H9 (cell line): ENCODE measurements around the gene HOXD13. TPM values are rescaled to one million over a fixed set of nuclear protein-coding genes. Genes with fewer than 3 reads are reported as not detected.

Experiments
- DNase-seq: peaks from one replicate; pipeline ENCODE4 v3.0.0-alpha.2; 2017
- H2AFZ ChIP-seq: one replicate; pipeline ENCODE4 v1.6.1; 2013; ENCODE audit warnings: mild to moderate bottlenecking, low read length, control low read depth, moderate library complexity
- H2AK5ac ChIP-seq: 2 replicates; pipeline ENCODE4 v1.6.1; 2013; ENCODE audit warnings: low read length, control low read depth, mixed read lengths; ENCODE audit not compliant: insufficient read length
- H2BK120ac ChIP-seq: one replicate; pipeline ENCODE4 v1.6.1; 2013; ENCODE audit warnings: low read depth, mild to moderate bottlenecking, low read length, control low read depth, inconsistent platforms; ENCODE audit not compliant: poor library complexity, severe bottlenecking
- H2BK12ac ChIP-seq: 2 replicates; pipeline ENCODE4 v1.6.1; 2013; ENCODE audit warnings: low read length, control low read depth, mixed read lengths, low read depth; ENCODE audit not compliant: insufficient read length
- H2BK15ac ChIP-seq: 2 replicates; pipeline ENCODE4 v1.6.1; 2013; ENCODE audit warnings: low read depth, low read length, control low read depth
- H2BK20ac ChIP-seq: one replicate; pipeline ENCODE4 v1.6.1; 2013; ENCODE audit warnings: low read depth, mild to moderate bottlenecking, low read length, control low read depth, inconsistent platforms; ENCODE audit not compliant: poor library complexity, severe bottlenecking
- H2BK5ac ChIP-seq: 2 replicates; pipeline ENCODE4 v1.6.1; 2013; ENCODE audit warnings: low read length, control low read depth, mixed read lengths; ENCODE audit not compliant: insufficient read length
- H3K14ac ChIP-seq: 2 replicates; pipeline ENCODE4 v1.6.1; 2013; ENCODE audit warnings: low read length, control low read depth; ENCODE audit not compliant: insufficient read depth
- H3K18ac ChIP-seq: 2 replicates; pipeline ENCODE4 v1.6.1; 2013; ENCODE audit warnings: low read depth, mild to moderate bottlenecking, mixed read lengths, low read length, control low read depth; ENCODE audit not compliant: insufficient read length
- H3K23ac ChIP-seq: 2 replicates; pipeline ENCODE4 v1.6.1; 2013; ENCODE audit warnings: low read length, control low read depth, mixed read lengths, low read depth; ENCODE audit not compliant: insufficient read length
- H3K23me2 ChIP-seq: 2 replicates; pipeline ENCODE4 v1.6.1; 2013; ENCODE audit warnings: low read depth, mild to moderate bottlenecking, mixed read lengths, low read length, control low read depth; ENCODE audit not compliant: insufficient read length, poor library complexity, severe bottlenecking
- H3K27ac ChIP-seq: 2 replicates; pipeline ENCODE4 v1.5.1; 2013; ENCODE audit warnings: low read length, control low read depth, mixed read lengths, low read depth; ENCODE audit not compliant: insufficient read length
- H3K27me3 ChIP-seq: 2 replicates; pipeline ENCODE4 v1.6.1; 2013; ENCODE audit warnings: low read length, control low read depth, inconsistent platforms; ENCODE audit not compliant: insufficient read depth
- H3K4ac ChIP-seq: 2 replicates; pipeline ENCODE4 v1.6.1; 2013; ENCODE audit warnings: low read depth, mild to moderate bottlenecking, control low read depth, inconsistent platforms, low read length, moderate library complexity
- H3K4me1 ChIP-seq: 2 replicates; pipeline ENCODE4 v1.6.1; 2013; ENCODE audit warnings: low read length, control low read depth, inconsistent platforms; ENCODE audit not compliant: insufficient read depth
- H3K4me2 ChIP-seq: 2 replicates; pipeline ENCODE4 v1.6.1; 2013; ENCODE audit warnings: low read length, control low read depth, mixed read lengths; ENCODE audit not compliant: insufficient read length, insufficient read depth
- H3K56ac ChIP-seq: 2 replicates; pipeline ENCODE4 v1.6.1; 2013; ENCODE audit warnings: low read depth, mild to moderate bottlenecking, mixed read lengths, low read length, control low read depth; ENCODE audit not compliant: insufficient read length
- H3K79me1 ChIP-seq: 2 replicates; pipeline ENCODE4 v1.6.1; 2013; ENCODE audit warnings: low read depth, mild to moderate bottlenecking, moderate library complexity, low read length, control low read depth, inconsistent platforms; ENCODE audit not compliant: insufficient read depth, poor library complexity, severe bottlenecking
- H3K79me2 ChIP-seq: 2 replicates; pipeline ENCODE4 v1.6.1; 2013; ENCODE audit warnings: low read length, control low read depth, inconsistent platforms; ENCODE audit not compliant: insufficient read depth
- H3K9ac ChIP-seq: 2 replicates; pipeline ENCODE4 v1.6.1; 2013; ENCODE audit warnings: low read length, control low read depth, mixed read lengths; ENCODE audit not compliant: insufficient read length; ENCODE audit errors: extremely low read depth
- H3K9me3 ChIP-seq: one replicate; pipeline ENCODE4 v1.6.1; 2013; ENCODE audit warnings: low read depth, low read length, inconsistent platforms; ENCODE audit not compliant: control insufficient read depth
- H3T11ph ChIP-seq: one replicate; pipeline ENCODE4 v1.6.1; 2013; ENCODE audit warnings: mild to moderate bottlenecking, low read length, control low read depth, inconsistent platforms
- H4K20me1 ChIP-seq: one replicate; pipeline ENCODE4 v1.6.1; 2013; ENCODE audit not compliant: control insufficient read depth, insufficient read length, insufficient read depth
- H4K5ac ChIP-seq: 2 replicates; pipeline ENCODE4 v1.6.1; 2013; ENCODE audit warnings: low read depth, mild to moderate bottlenecking, mixed read lengths, low read length, control low read depth; ENCODE audit not compliant: insufficient read length
- H4K8ac ChIP-seq: replicated peaks from 2 replicates; pipeline ENCODE4 v1.6.1; 2013; ENCODE audit warnings: low read length, control low read depth, mixed read lengths, low read depth; ENCODE audit not compliant: insufficient read length
- H4K91ac ChIP-seq: 2 replicates; pipeline ENCODE4 v1.6.1; 2013; ENCODE audit warnings: low read depth, mild to moderate bottlenecking, moderate library complexity, mixed read lengths, low read length, control low read depth; ENCODE audit not compliant: insufficient read length
- H3K27ac Mint-ChIP-seq, 3 experiments: 2 replicates in 2 of 3; 3 replicates in 1 of 3; pipeline ENCODE4 v1.8.0; 2020 to 2021; ENCODE audit warnings: mixed read lengths in 3 of 3, mild to moderate bottlenecking in 1 of 3, moderate library complexity in 1 of 3
- H3K27me3 Mint-ChIP-seq: 2 replicates; pipeline ENCODE4 v1.8.0; 2021; ENCODE audit warnings: low read depth, mild to moderate bottlenecking, moderate library complexity, mixed read lengths
- H3K36me3 Mint-ChIP-seq, 3 experiments: 2 replicates in 2 of 3; 3 replicates in 1 of 3; pipeline ENCODE4 v1.8.0; 2020 to 2021; ENCODE audit warnings: low read depth in 3 of 3, mixed read lengths in 3 of 3; ENCODE audit not compliant: insufficient read depth in 1 of 3
- H3K4me1 Mint-ChIP-seq, 2 experiments: 2 replicates each; pipeline ENCODE4 v1.8.0; 2020; ENCODE audit warnings: mixed read lengths in 2 of 2
- H3K4me3 Mint-ChIP-seq, 2 experiments: 2 replicates in 1 of 2; 3 replicates in 1 of 2; pipeline ENCODE4 v1.8.0; 2020 to 2021; ENCODE audit warnings: mild to moderate bottlenecking in 2 of 2, mixed read lengths in 2 of 2, moderate library complexity in 1 of 2
- H3K9me3 Mint-ChIP-seq, 2 experiments: 2 replicates in 1 of 2; 3 replicates in 1 of 2; pipeline ENCODE4 v1.8.0; 2020; ENCODE audit warnings: mild to moderate bottlenecking in 2 of 2, mixed read lengths in 2 of 2, moderate library complexity in 1 of 2
- WGBS: extraction: QIAGEN DNeasy Blood & Tissue Kit; methylation state at CpG from one replicate; pipeline ENCODE4 v1.1.7; 2013; ENCODE audit warnings: missing lambda C conversion rate, low lambda C conversion rate, mixed read lengths; ENCODE audit not compliant: insufficient read length; ENCODE audit errors: extremely low coverage; 5-methylcytosine and 5-hydroxymethylcytosine counted together
- total RNA-seq: library from RNA; stranded (reverse); gene quantifications from 2 replicates; pipeline ENCODE4 v1.2.1, GENCODE V29; 2021
- TF ChIP-seq, protein P1 (sequence below): fragments of 200-600 bp; sonication (generic); conservative IDR thresholded peaks from 3 replicates; pipeline ENCODE4 v1.8.0; 2021; ENCODE audit warnings: antibody characterized with exemption, mild to moderate bottlenecking

HOXD13 gene
- total RNA-seq, 1 experiment from 2014 or later, result not detected

DNA sequence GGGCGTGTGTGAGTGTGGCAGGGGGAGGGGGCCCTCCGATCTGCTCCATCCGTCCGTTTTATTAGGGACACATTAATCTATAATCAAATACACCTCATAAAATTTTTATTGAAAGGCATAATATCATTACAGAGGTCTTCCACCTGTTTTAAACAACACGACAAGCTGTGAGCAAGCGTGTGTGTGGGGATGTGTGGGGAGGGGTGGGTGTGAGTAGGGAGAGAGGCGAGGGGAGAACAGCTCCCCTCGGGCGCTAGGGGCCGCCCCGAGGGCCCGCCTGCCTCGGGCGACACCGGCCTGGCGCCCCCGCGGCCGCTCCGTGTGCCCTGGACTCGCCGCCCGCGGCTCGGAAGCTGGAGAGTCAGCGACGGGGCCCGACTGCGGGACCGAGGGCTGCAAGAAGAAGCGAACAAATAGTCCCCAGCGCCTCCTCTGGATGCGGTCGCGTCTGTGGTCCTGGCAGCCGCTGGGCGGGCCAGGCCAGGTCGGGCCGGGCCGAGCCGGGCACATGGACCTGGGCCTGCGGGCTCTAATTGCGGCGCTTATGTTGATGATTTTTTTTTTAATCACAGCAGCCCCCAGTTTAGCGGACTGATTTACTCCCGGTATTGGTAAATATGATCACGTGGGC is 29.6 kb downstream of the HOXD13 start:
- H3K36me3 Mint-ChIP-seq, result no peaks in the 10 kb centered on the region; a peak in 1 of 7 replicates
- Histone ChIP-seq H2AFZ (no peak overlapping the region), H3K23me2 (peaks cover 2% of the 10 kb centered on the region), H3K27ac (no peak overlapping the region), H3K4ac (no peak overlapping the region), H2BK12ac (no peak overlapping the region), H2BK120ac (no peak overlapping the region), H4K8ac (no peak overlapping the region), H4K91ac (no peak overlapping the region), H3K27me3 (peaks cover 95% of the 10 kb centered on the region), H2AK5ac (no peak overlapping the region), H3K9ac (no peak overlapping the region), H3T11ph (no peak overlapping the region), H2BK20ac (no peak overlapping the region), H4K20me1 (peaks cover 4% of the 10 kb centered on the region), H3K79me2 (no peaks in the 10 kb centered on the region), H3K18ac (no peak overlapping the region), H3K23ac (no peak overlapping the region), H3K79me1 (no peaks in the 10 kb centered on the region), H3K4me1 (no peaks in the 10 kb centered on the region), H3K14ac (no peak overlapping the region), H3K56ac (no peak overlapping the region), H4K5ac (no peak overlapping the region), H2BK5ac (no peak overlapping the region), H3K4me2 (no peak overlapping the region), H3K9me3 (no peaks in the 10 kb centered on the region), H2BK15ac (no peak overlapping the region)
- no peak for DNase-seq
- H3K4me1 Mint-ChIP-seq, result peaks cover 0 to 8% of the 10 kb centered on the region in 2 experiments; a peak in 2 of 4 replicates
- peaks cover 2 to 14% of the 10 kb centered on the region in 2 experiments for H3K9me3 Mint-ChIP-seq
- WGBS, result no CpG with 5 or more reads among the region's 47 CpGs
- no peak overlapping the region for H3K27ac Mint-ChIP-seq
- peaks cover 99% of the 10 kb centered on the region for H3K27me3 Mint-ChIP-seq
- peak overlapping the region; percentile 45 to 77 for H3K4me3 Mint-ChIP-seq
- TF ChIP-seq, protein P1, sequence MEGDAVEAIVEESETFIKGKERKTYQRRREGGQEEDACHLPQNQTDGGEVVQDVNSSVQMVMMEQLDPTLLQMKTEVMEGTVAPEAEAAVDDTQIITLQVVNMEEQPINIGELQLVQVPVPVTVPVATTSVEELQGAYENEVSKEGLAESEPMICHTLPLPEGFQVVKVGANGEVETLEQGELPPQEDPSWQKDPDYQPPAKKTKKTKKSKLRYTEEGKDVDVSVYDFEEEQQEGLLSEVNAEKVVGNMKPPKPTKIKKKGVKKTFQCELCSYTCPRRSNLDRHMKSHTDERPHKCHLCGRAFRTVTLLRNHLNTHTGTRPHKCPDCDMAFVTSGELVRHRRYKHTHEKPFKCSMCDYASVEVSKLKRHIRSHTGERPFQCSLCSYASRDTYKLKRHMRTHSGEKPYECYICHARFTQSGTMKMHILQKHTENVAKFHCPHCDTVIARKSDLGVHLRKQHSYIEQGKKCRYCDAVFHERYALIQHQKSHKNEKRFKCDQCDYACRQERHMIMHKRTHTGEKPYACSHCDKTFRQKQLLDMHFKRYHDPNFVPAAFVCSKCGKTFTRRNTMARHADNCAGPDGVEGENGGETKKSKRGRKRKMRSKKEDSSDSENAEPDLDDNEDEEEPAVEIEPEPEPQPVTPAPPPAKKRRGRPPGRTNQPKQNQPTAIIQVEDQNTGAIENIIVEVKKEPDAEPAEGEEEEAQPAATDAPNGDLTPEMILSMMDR, result no peak
